HG03159 (cell line): Measurements from ENCODE around the gene EPX.
A peak's percentile ranks its signal among the peaks of the same experiment; 100 is the strongest.

Source experiments
- ATAC-seq: cut with Tn5 transposase; IDR thresholded peaks from one replicate; pipeline ENCODE4 v1.9.1; 2021; ENCODE audit warnings: mild to moderate bottlenecking, moderate library complexity; ENCODE audit not compliant: unreplicated experiment

Gene EPX

DNA sequence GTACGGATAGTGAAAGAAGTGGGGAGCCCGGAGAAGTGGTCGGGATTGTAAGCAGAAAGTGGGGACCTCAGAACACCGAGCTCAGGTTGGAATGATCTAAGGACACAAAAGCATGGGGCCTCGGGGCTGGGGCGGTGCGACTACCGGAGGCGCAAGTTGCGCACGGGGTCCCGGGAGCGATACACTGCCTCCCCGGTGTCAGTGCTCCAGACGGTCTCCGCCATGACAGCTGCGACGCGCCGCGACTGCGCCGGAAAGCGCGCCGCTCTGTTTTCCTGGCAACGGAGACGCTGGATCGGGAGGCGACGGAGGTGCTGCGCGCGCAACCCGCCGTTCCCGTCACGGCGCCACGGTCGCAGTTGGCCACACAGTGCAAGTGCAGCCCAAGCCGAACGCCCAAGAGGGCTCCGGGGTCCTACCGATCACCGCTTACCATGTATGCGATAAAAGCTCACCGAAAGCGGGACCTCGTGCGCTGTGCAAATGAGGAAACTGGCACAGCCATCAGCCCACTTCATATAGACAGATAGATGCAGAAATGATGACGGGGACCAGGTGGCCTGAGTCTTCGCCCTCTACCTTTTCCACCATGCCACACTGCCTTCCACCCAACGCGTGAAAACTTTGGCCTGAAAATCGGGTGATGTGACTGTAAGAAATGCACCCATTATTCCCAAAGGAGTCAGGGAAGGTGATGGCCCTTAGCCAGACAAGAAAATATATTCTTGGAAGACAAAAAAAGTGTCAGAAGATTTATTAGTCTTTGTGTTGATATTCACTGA, 26.7 kb downstream of the EPX start, which contains the start of gene MKS1:
Gene MKS1 (minus strand): TSS at position 249 of the 782 bp plus-strand sequence. CDS start 25 bp downstream, at position 224.
- ATAC-seq: peak; percentile 92

- no peak for ATAC-seq
Measured at GRCh38 chr17:58219789-58220183, 27.3 kb downstream of the EPX start.

GRCh38 chr17:58224315-58224714, 31.8 kb downstream of the EPX start:
- ATAC-seq: no peak

DNA sequence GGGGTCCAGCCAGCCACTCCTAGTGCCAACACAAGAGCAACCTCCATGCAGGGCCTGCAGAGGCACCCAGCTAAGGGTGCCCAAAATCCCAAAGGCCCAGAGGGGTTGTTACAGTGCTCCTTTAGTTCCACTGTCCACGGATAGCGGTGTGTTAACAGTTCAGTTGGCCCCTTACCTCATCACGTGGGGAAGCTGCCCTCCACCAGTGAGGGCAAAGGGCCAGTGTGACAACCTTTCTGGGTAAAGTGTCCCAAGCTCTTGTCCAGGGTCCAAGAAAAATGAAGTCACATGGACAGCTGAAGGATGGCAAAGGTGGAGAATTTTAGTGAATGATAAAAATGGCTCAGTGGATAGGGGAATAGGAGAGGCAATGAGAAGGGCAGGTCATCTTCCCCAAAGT, 35.2 kb downstream of the EPX start:
- no peak for ATAC-seq

- ATAC-seq: no peak
Measured at GRCh38 chr17:58228679-58229078, 36.2 kb downstream of the EPX start.

DNA sequence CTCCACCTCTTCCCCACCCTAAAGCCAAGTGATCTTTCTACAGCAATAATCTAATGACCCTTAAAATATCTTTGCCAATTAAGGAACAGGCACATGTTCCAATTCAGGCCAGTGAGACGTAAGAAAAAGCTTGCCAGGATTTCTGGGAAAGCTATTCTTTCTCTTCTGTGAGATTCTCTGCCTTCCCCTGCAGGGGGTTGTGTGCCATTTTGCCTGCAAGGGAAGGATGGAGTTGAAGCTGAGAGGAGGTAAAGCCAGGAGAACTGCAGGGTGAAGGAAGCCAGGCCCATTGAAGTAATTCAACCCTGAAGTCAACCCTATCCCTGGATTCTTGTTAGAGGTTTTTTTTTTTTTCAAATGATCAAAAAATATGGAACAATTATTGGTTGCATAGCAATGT, 36.9 kb downstream of the EPX start:
- no peak for ATAC-seq

DNA sequence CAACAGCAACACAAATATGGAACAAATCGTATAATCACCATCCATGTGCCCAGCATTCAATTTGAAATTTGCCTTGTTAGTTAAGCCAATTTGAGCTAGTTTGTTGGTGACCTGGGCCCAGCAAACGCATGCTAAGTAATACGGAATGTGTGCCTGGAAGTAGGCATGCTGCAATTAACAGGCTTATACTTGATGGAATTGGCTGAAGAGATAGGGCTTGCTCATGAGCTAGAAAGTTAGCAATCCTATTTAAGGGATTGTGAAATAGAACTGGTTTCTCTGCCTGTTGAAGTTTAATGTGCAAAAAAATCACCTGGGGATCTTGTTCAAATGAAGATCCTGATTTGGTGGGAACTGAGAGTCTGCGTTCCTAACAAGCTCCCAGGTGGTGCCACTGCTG, 37.4 kb downstream of the EPX start:
- ATAC-seq: no peak

DNA sequence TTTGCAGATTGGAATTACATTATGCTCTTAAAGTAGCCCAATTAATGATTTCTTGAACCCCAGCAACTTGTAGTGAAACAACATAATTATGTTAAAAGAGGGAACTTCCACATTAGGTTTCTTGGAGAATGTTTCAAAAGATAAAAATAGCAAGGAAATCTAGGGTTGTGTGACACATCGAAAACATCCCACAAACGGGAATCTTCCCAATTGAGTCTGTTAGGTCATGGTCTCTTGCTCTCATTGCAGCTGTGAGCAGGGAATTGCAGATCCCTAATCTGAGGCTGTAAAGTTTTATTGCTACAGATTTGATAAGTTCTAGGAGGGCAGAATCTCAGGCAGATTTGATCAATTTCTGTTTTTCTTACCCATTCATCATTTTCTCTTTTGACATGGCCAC, 39.1 kb downstream of the EPX start:
- no peak for ATAC-seq

- peak; percentile 72 for ATAC-seq
Measured at GRCh38 chr17:58232707-58233156, 40.2 kb downstream of the EPX start.

DNA sequence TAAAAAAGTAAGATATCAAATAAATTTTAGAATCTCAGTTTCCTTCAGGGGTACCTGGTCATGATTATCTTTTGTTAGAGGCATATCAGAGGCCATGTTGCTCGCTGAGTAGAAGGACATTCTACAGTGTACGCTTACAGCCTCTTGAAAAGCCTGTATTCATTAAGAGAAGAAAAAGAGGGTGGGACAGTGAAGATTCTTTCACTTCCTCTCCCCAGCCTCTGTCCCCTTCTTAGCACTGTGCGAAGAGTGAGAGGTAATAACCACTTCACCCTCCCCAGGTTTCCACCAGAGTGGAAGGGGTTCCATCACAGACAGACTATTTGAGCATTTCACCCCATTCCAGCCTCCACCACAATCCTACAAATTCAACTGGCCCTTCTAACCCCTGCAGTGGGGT, 41.0 kb downstream of the EPX start:
- ATAC-seq: peak; percentile 71

GRCh38 chr17:58234512-58234911, 42.0 kb downstream of the EPX start:
- no peak for ATAC-seq

GRCh38 chr17:58235821-58236220, 43.3 kb downstream of the EPX start:
- no peak for ATAC-seq

GRCh38 chr17:58236394-58236793, 43.9 kb downstream of the EPX start:
- ATAC-seq: no peak

DNA sequence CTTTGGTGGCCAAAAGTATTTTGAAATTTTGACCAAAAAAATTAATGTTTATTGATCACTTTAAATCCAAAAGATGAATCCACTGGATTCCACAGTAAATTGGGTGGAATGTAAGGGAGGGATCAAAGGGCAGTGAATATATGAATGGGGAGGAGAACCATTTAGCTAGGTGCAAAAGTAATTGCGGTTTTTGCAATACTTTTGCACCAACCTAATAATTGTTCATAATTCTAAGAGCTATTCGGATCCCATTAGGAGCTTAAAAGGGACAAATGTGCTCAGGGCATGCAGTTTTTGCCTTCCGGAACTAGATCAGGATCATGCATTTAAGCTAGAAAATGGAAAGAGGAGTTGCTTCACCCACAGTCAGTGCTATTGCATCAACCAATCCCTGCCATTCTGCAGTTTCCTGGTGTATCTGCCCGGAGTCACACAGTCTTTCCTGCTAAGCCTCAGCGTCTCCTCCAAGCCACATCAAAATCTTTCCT, 45.7 kb downstream of the EPX start, which contains the start of gene LPO:
Gene LPO (plus strand): TSS at position 438 of the 488 bp plus-strand sequence. CDS start 4,396 bp downstream, outside the sequence.
- no peak for ATAC-seq

DNA sequence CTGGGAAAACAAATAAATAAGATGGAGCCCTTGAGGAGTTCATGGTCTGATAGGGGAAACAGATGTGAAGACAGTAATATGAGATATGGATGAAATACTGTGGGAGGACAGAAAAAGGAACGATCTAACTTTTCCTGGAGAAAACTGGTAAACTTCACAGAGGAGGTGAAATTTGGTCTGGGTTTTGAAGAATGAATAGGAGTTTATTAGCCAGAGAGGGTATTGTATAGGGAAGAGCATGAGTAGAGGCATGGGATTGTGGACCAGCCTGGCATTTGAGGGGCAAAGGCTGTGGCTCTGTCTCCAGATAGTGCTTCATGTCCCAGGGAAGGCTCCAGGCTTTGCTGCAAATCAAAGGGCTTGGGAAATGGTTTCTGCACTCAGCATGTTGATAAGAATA, 47.5 kb downstream of the EPX start:
- ATAC-seq: no peak

GRCh38 chr17:58242171-58242784, 49.8 kb downstream of the EPX start:
- no peak for ATAC-seq

- ATAC-seq: no peak
Measured at GRCh38 chr17:58244963-58245362, 52.4 kb downstream of the EPX start.

- ATAC-seq: no peak
Measured at GRCh38 chr17:58245428-58246103, 53.0 kb downstream of the EPX start.

DNA sequence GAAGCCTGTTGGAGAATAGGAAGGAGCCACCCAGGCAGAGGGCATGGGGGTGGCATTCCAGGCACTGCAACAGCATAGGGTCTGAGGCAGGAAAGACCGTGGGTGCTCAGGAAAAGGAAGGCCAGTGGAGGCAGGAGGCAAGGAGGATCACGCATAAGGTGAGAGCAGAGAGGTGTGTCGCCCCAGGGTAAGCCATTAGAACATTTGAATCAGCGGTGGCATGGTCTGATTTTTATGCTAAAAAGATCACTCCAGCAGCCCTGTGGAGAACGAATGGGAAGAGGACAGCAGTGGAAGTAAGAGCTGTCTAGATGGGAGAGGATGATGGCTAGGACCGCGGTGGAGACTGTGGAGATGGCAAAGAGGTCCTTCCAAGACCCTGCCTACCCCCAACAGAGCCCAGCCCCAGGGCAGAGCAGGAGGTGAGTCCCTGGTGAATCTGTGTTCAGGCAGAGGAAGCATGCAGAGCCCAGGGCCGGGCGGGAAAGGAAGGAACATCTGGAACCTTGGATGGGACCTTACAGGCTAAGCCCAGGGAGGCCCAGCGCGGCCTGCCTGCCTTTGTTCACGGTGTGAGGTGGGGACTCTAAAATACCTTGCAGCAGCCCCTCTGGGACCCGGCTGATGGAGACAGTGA, 53.7 kb downstream of the EPX start:
- ATAC-seq: no peak

DNA sequence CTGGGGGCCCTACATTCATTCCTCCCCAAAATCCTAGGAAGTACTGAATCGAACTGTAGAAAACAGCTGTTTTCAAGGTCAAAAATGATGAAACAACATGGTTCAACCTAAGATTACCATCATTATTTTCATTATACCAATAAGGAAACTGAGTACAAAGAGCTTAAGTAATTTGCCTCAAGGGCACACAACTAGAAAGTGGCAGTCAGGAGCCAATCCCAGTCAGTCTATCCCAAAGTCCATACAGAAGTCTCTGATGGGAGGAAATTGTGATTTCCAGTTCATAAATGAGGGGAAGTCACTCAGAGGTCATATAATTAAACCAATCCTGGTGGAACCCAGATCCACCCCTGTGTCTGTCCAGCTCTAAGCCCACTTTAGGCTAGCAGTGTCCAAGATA, 54.3 kb downstream of the EPX start:
- ATAC-seq: no peak
